ENCODE measurements around the gene MCM7. TPM values are rescaled to one million over a fixed set of nuclear protein-coding genes. Genes with fewer than 3 reads are reported as not detected.
A peak's percentile ranks its signal among the peaks of the same experiment; 100 is the strongest.

The MCM7 gene
- total and polyA plus RNA-seq, 2 of the 13 experiments (the other 11 are each of a cell fraction or from before 2014, with no cell fraction given) = 84.5 to 214 TPM

DNA sequence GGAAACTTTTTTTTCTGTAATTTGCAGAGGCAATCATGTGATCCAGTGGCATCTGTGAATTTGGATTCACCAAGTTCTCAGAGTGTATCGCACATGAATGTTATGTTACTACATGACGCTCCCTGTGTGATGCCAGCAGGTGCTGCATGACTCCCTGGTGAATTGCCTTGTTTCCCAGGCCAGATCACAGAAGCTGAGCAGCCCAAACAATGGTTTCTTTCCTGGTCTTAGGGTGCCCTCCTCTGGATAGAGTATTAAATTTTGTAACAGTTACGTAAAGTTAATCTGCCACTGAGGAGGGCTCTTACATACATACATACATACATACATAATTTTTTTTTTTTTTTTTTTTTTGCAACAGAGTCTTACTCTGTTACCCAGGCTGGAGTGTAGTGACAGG is 48.0 kb downstream of the MCM7 start:
- ATAC-seq (peak; percentile 74), DNase-seq (ENCODE audit: low spot score) (peak; percentile 81), FAIRE-seq (peak; percentile 75)
- in situ Hi-C loops (cut with HindIII; ENCODE audit: extremely low pct_ligation_motif_present, low pct_unique_long_range_greater_than_20kb) = loop anchor here (5.0 to 10.0 kb wide), 2 partner anchors 61 to 138 kb away; partner anchors contain the start of gene TRIM4
- Histone ChIP-seq H2AFZ (ENCODE audit: low read length) (no peak overlapping the region), H3K27ac (ENCODE audit: extremely low read length, insufficient read depth, low read length) (no peak overlapping the region), H3K79me2 (ENCODE audit: insufficient read depth, low read length) (peaks cover 6% of the 10 kb centered on the region), H3K36me3 (replicated peaks in 1 of 2; ENCODE audit: control insufficient read depth in 1 of 2, insufficient read depth in 2 of 2, low read length in 2 of 2) (peaks cover 4 to 17% of the 10 kb centered on the region in 2 experiments; a peak in 4 of 5 replicates), H3K4me3 (replicated peaks in 1 of 3; ENCODE audit: insufficient read depth in 1 of 3, low read depth in 2 of 3, low read length in 3 of 3) (no peak overlapping the region), H3K4me2 (ENCODE audit: low read depth, low read length) (no peak overlapping the region), H3K27me3 (ENCODE audit: control insufficient read depth in 1 of 2, insufficient read depth in 2 of 2, low read length in 2 of 2) (no peaks in the 10 kb centered on the region; a peak in 1 of 5 replicates), H3K4me1 (ENCODE audit: insufficient read depth, low read length) (peaks cover 29% of the 10 kb centered on the region), H3K9ac (ENCODE audit: insufficient read depth, low read depth, low read length) (no peak overlapping the region), H4K20me1 (ENCODE audit: insufficient read depth, low read length) (no peaks in the 10 kb centered on the region), H3K9me3 (ENCODE audit: low read length) (no peaks in the 10 kb centered on the region)
- ChIA-PET CTCF (ENCODE audit: low intra/inter-chr PET ratio, low total read pairs) (interaction anchor here (1.0 to 3.3 kb wide), 4 partner anchors 57 to 140 kb away, joined by 3 to 33 read pairs (median 5); no protein-coding TSS in a partner anchor), POLR2A (interaction anchor here (0.7 to 1.3 kb wide), 9 partner anchors 10 to 540 kb away, joined by 3 to 11 read pairs (median 4); no protein-coding TSS in a partner anchor)
- BruUV-seq (replicated peaks) = no TSS peak
- 83% methylated on average over 3 of the region's 3 CpGs for WGBS (ENCODE audit: low lambda C conversion rate)
- intact Hi-C loops (cut with micrococcal nuclease; ENCODE audit: unreplicated experiment) = loop anchor here (1.0 to 5.0 kb wide), 4 partner anchors 59 to 422 kb away; partner anchors contain the start of gene AZGP1
- TF ChIP-seq XBP1 (CRISPR knock-in tag; IDR thresholded peaks at IDR 0.05) (no peak), ZFX (CRISPR knock-in tag; IDR thresholded peaks at IDR 0.05; ENCODE audit: low read depth) (peak; percentile 20; the same call in 1 of the 2 replicates), ARID3A (IDR thresholded peaks at IDR 0.05; ENCODE audit: low read depth, low read length) (0 out of 2 replicates have a peak, but pooled peaks have one; percentile 28), SMC3 (IDR thresholded peaks at IDR 0.05; ENCODE audit: low read length) (peak; percentile 91), SRY (CRISPR knock-in tag; IDR thresholded peaks at IDR 0.05) (no peak), ZNF83 (CRISPR knock-in tag; IDR thresholded peaks at IDR 0.05; ENCODE audit: borderline replicate concordance) (no peak), ZNF574 (CRISPR knock-in tag; IDR thresholded peaks at IDR 0.05) (peak; percentile 53; the same call in 1 of the 2 replicates), RXRB (CRISPR knock-in tag; IDR thresholded peaks at IDR 0.05; ENCODE audit: borderline replicate concordance) (peak; percentile 34; the same call in 1 of the 2 replicates), SOX13 (IDR thresholded peaks at IDR 0.05) (no peak), SOX13 (CRISPR knock-in tag; conservative IDR thresholded peaks at IDR 0.05 in 1 of 2, IDR thresholded peaks at IDR 0.05 in 1 of 2) (0 out of 4 replicates have a peak, but pooled peaks of 1 of the 2 experiments have one; percentile 4), GLMP (CRISPR knock-in tag; IDR thresholded peaks at IDR 0.05; ENCODE audit: borderline replicate concordance) (no peak), RAD21 (CRISPR knock-in tag; IDR thresholded peaks at IDR 0.05) (peak; percentile 72), ZNF784 (CRISPR knock-in tag; IDR thresholded peaks at IDR 0.05; ENCODE audit: borderline replicate concordance) (no peak), FOXA3 (CRISPR knock-in tag; IDR thresholded peaks at IDR 0.05) (0 out of 2 replicates have a peak, but pooled peaks have one; percentile 28), ERF (CRISPR knock-in tag; IDR thresholded peaks at IDR 0.05) (0 out of 2 replicates have a peak, but pooled peaks have one; percentile 45)
- TF ChIP-seq, protein P1, sequence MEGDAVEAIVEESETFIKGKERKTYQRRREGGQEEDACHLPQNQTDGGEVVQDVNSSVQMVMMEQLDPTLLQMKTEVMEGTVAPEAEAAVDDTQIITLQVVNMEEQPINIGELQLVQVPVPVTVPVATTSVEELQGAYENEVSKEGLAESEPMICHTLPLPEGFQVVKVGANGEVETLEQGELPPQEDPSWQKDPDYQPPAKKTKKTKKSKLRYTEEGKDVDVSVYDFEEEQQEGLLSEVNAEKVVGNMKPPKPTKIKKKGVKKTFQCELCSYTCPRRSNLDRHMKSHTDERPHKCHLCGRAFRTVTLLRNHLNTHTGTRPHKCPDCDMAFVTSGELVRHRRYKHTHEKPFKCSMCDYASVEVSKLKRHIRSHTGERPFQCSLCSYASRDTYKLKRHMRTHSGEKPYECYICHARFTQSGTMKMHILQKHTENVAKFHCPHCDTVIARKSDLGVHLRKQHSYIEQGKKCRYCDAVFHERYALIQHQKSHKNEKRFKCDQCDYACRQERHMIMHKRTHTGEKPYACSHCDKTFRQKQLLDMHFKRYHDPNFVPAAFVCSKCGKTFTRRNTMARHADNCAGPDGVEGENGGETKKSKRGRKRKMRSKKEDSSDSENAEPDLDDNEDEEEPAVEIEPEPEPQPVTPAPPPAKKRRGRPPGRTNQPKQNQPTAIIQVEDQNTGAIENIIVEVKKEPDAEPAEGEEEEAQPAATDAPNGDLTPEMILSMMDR (CRISPR knock-in tag; IDR thresholded peaks at IDR 0.05) = peak; percentile 83

Data from HepG2 (cell line).